ENCODE data around the gene YEATS4.

DNA sequence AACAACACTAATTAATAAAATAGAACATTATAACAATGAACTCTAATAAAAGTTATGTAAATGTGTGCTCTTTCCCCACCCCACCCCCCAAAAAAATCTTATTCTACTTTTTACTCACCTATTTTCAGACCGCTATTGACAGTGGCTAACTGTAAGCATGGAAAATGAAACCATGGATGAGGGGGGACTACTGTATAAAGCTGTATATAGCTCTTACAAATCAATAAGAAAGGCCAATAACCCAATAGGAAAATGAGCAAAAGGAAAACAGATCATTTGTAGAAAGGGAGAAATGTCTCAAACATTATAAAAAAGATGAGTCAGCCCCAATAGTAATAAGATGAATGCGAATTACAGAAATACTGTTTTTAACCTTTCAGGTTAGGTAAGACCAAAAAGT is 27.4 kb downstream of the YEATS4 start:
- TF ChIP-seq TAF1 (IDR thresholded peaks at IDR 0.05; ENCODE audit: borderline replicate concordance, insufficient read depth, low read length) (no peak), POLR2AphosphoS5 (IDR thresholded peaks at IDR 0.05; ENCODE audit: low read depth, low read length) (no peak)
- TF ChIP-seq, protein P1, sequence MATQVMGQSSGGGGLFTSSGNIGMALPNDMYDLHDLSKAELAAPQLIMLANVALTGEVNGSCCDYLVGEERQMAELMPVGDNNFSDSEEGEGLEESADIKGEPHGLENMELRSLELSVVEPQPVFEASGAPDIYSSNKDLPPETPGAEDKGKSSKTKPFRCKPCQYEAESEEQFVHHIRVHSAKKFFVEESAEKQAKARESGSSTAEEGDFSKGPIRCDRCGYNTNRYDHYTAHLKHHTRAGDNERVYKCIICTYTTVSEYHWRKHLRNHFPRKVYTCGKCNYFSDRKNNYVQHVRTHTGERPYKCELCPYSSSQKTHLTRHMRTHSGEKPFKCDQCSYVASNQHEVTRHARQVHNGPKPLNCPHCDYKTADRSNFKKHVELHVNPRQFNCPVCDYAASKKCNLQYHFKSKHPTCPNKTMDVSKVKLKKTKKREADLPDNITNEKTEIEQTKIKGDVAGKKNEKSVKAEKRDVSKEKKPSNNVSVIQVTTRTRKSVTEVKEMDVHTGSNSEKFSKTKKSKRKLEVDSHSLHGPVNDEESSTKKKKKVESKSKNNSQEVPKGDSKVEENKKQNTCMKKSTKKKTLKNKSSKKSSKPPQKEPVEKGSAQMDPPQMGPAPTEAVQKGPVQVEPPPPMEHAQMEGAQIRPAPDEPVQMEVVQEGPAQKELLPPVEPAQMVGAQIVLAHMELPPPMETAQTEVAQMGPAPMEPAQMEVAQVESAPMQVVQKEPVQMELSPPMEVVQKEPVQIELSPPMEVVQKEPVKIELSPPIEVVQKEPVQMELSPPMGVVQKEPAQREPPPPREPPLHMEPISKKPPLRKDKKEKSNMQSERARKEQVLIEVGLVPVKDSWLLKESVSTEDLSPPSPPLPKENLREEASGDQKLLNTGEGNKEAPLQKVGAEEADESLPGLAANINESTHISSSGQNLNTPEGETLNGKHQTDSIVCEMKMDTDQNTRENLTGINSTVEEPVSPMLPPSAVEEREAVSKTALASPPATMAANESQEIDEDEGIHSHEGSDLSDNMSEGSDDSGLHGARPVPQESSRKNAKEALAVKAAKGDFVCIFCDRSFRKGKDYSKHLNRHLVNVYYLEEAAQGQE (IDR thresholded peaks at IDR 0.05; ENCODE audit: insufficient read depth in 1 of 2, low read depth in 2 of 2, low read length in 2 of 2), result no peak
